ENCODE data around the gene PCDH15.
"Not testable (repeated sequence)": the region's sequence is repeated elsewhere in the genome, so short reads cannot be mapped to it uniquely, and the experiment has no call there.

Gene PCDH15

DNA sequence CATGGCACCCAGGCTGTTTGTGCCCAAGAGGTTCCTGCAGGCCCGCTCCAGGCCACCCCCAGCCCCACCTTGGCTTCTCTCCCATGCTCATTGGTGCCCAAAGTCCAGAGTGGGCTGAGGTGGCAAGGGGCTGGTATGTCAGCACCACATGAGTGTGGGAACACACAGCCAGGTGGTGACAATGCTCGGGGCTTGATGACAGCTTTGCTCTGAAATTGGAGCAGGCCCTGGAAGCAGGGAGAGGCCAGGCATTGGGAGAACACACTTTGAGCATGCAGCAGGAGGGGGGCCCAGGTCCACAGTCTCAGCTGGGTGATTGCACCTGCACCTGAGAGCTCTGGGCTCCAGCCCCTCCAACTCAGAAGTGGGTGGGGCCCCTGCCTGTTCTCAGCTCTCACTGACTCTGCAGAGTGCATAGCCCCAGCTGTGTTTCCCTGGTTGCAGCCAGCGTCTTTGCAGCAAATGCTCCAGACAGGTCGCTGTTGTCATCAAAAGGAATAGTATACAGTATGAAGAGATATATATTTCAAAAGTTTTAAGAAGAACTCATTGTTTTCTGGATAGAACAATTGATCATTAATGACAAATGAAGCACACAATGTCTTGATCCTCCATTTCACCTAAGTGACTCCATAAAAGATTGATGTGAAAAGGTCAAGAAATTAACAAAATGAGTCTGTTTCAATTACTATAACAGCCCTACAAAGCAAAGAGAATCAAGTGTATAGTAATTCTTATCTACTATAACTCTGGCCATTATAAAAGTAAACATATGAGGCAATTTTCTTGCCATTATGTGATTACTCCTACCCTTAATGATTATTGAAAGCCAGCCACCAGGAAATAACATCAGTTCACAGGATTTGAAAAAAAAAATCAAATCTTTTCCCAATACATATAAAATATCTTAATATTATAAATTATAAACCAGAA is 848.1 kb downstream of the PCDH15 start:
- H4K12ac ChIP-seq (ENCODE audit: low read depth, low read length), result no peak overlapping the region
- H2AK5ac ChIP-seq (ENCODE audit: low read length), result no peak overlapping the region
- no peak for DNase-seq
- no peak overlapping the region for H3K4me3 ChIP-seq (ENCODE audit: low read depth, low read length)
- H4K91ac ChIP-seq (ENCODE audit: low read depth, low read length), result no peak overlapping the region
- H3K79me1 ChIP-seq (ENCODE audit: low read length), result no peaks in the 10 kb centered on the region
- no peaks in the 10 kb centered on the region for H3K79me2 ChIP-seq (ENCODE audit: control insufficient read depth, insufficient read depth, low read length, poor library complexity)
- H2AFZ ChIP-seq (ENCODE audit: insufficient read depth, low read length, poor library complexity), result no peak overlapping the region
- no peak overlapping the region for H2BK120ac ChIP-seq (ENCODE audit: insufficient read depth, low read length, poor library complexity)
- H3K9me3 ChIP-seq (ENCODE audit: insufficient read depth, low read depth, low read length), result peaks cover 8% of the 10 kb centered on the region
- no peaks in the 10 kb centered on the region for H3K27me3 ChIP-seq (ENCODE audit: insufficient read depth, low read length)
- no peak overlapping the region for H3K18ac ChIP-seq (ENCODE audit: low read length)
- H3K4ac ChIP-seq (ENCODE audit: low read depth, low read length), result no peak overlapping the region
- H3K14ac ChIP-seq (ENCODE audit: low read length), result no peak overlapping the region
- no peak overlapping the region for H3K9ac ChIP-seq (ENCODE audit: low read length)
- H3K27ac ChIP-seq (ENCODE audit: low read depth, low read length), result no peak overlapping the region
- no peaks in the 10 kb centered on the region for H3K36me3 ChIP-seq (ENCODE audit: control insufficient read depth in 1 of 2, insufficient read depth in 2 of 2, low read length in 2 of 2)
- no peak overlapping the region for H2BK5ac ChIP-seq (ENCODE audit: low read depth, low read length, poor library complexity)
- no CpG with 5 or more reads among the region's 4 CpGs for WGBS (ENCODE audit: extremely low coverage, insufficient coverage, insufficient read length)
- no peak overlapping the region for H2BK12ac ChIP-seq (ENCODE audit: low read length)
- H3K4me1 ChIP-seq (ENCODE audit: control insufficient read depth in 1 of 2, insufficient read depth in 2 of 2, low read length in 2 of 2), result no peaks in the 10 kb centered on the region
- no peak overlapping the region for H3K23ac ChIP-seq (ENCODE audit: low read length)
- H4K8ac ChIP-seq (ENCODE audit: low read depth, low read length), result no peak overlapping the region
- no peak overlapping the region for H3K4me2 ChIP-seq (ENCODE audit: low read length)

DNA sequence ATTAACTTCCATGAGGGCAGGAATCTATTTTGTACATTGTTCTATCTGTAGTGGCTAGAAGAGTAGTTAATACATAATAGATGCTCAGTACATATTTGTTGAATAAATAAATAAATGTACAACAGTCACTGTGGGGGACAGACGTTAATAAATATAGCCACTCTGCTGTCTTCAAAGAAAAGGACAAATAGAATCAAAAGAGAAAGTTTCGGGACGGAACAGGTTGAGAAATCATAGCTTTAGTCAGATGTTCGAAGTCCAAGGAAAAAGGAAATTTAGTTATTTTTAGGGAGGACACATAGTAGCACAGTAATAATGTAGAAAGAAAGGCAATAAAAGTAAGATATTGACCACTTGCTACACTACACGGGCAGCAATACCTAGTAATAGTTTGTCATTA is 861.4 kb downstream of the PCDH15 start:
- no peak overlapping the region for H4K8ac ChIP-seq (ENCODE audit: low read depth, low read length)
- H3K4me2 ChIP-seq (ENCODE audit: low read length), result no peak overlapping the region
- DNase-seq, result no peak
- H3K9me3 ChIP-seq (ENCODE audit: insufficient read depth, low read depth, low read length), result no peaks in the 10 kb centered on the region
- H2AFZ ChIP-seq (ENCODE audit: insufficient read depth, low read length, poor library complexity), result no peak overlapping the region
- no peak overlapping the region for H3K23ac ChIP-seq (ENCODE audit: low read length)
- no peaks in the 10 kb centered on the region for H3K79me1 ChIP-seq (ENCODE audit: low read length)
- no peak overlapping the region for H4K12ac ChIP-seq (ENCODE audit: low read depth, low read length)
- no peak overlapping the region for H2AK5ac ChIP-seq (ENCODE audit: low read length)
- H3K9ac ChIP-seq (ENCODE audit: low read length), result no peak overlapping the region
- no peak overlapping the region for H2BK120ac ChIP-seq (ENCODE audit: insufficient read depth, low read length, poor library complexity)
- H3K36me3 ChIP-seq (ENCODE audit: control insufficient read depth in 1 of 2, insufficient read depth in 2 of 2, low read length in 2 of 2), result no peaks in the 10 kb centered on the region
- H3K4me3 ChIP-seq (ENCODE audit: low read depth, low read length), result no peak overlapping the region
- WGBS (ENCODE audit: extremely low coverage, insufficient coverage, insufficient read length), result no CpG with 5 or more reads among the region's 5 CpGs
- H2BK5ac ChIP-seq (ENCODE audit: low read depth, low read length, poor library complexity), result no peak overlapping the region
- H3K27me3 ChIP-seq (ENCODE audit: insufficient read depth, low read length), result no peaks in the 10 kb centered on the region
- H3K4ac ChIP-seq (ENCODE audit: low read depth, low read length), result no peak overlapping the region
- no peak overlapping the region for H4K91ac ChIP-seq (ENCODE audit: low read depth, low read length)
- H3K27ac ChIP-seq (ENCODE audit: low read depth, low read length), result no peak overlapping the region
- no peak overlapping the region for H3K18ac ChIP-seq (ENCODE audit: low read length)
- no peak overlapping the region for H3K14ac ChIP-seq (ENCODE audit: low read length)
- no peak overlapping the region for H2BK12ac ChIP-seq (ENCODE audit: low read length)
- H3K4me1 ChIP-seq (ENCODE audit: control insufficient read depth in 1 of 2, insufficient read depth in 2 of 2, low read length in 2 of 2), result no peaks in the 10 kb centered on the region
- H3K79me2 ChIP-seq (ENCODE audit: control insufficient read depth, insufficient read depth, low read length, poor library complexity), result no peaks in the 10 kb centered on the region

DNA sequence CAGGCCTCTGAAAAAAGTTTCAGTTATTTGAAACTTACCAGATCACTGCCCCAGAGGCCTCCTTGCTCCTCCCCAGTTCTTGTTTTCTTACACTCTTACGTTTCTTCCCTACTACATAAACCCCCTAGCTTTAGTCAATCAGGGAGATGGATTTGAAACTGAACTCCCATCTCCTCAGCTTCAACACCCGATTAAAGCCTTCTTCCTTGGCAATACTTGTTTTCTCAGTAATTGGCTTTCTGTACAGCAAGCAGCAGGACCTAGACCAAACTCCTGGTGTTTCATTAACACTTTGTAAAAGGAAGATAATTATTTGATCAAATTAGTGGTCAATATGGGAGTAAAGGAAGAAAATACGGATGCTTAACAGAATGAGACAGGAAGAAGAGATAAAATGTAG is 870.4 kb downstream of the PCDH15 start:
- Histone ChIP-seq H3K36me3 (ENCODE audit: control insufficient read depth in 1 of 2, insufficient read depth in 2 of 2, low read length in 2 of 2) (peaks cover 0 to 1% of the 10 kb centered on the region in 2 experiments), H3K27ac (ENCODE audit: low read depth, low read length) (no peak overlapping the region), H3K79me1 (ENCODE audit: low read length) (no peaks in the 10 kb centered on the region), H3K4me3 (ENCODE audit: low read depth, low read length) (no peak overlapping the region), H4K91ac (ENCODE audit: low read depth, low read length) (no peak overlapping the region), H3K79me2 (ENCODE audit: control insufficient read depth, insufficient read depth, low read length, poor library complexity) (no peaks in the 10 kb centered on the region), H3K27me3 (ENCODE audit: insufficient read depth, low read length) (no peaks in the 10 kb centered on the region), H3K18ac (ENCODE audit: low read length) (no peak overlapping the region), H3K4ac (ENCODE audit: low read depth, low read length) (no peak overlapping the region), H2BK12ac (ENCODE audit: low read length) (no peak overlapping the region), H4K12ac (ENCODE audit: low read depth, low read length) (no peak overlapping the region), H3K4me1 (ENCODE audit: control insufficient read depth in 1 of 2, insufficient read depth in 2 of 2, low read length in 2 of 2) (no peaks in the 10 kb centered on the region), H2BK5ac (ENCODE audit: low read depth, low read length, poor library complexity) (no peak overlapping the region), H3K9me3 (ENCODE audit: insufficient read depth, low read depth, low read length) (no peaks in the 10 kb centered on the region), H3K23ac (ENCODE audit: low read length) (no peak overlapping the region), H3K14ac (ENCODE audit: low read length) (no peak overlapping the region), H3K9ac (ENCODE audit: low read length) (no peak overlapping the region), H2AK5ac (ENCODE audit: low read length) (no peak overlapping the region), H2AFZ (ENCODE audit: insufficient read depth, low read length, poor library complexity) (no peak overlapping the region), H3K4me2 (ENCODE audit: low read length) (no peak overlapping the region), H2BK120ac (ENCODE audit: insufficient read depth, low read length, poor library complexity) (no peak overlapping the region), H4K8ac (ENCODE audit: low read depth, low read length) (no peak overlapping the region)
- no CpG with 5 or more reads among the region's 3 CpGs for WGBS (ENCODE audit: extremely low coverage, insufficient coverage, insufficient read length)
- no peak for DNase-seq

DNA sequence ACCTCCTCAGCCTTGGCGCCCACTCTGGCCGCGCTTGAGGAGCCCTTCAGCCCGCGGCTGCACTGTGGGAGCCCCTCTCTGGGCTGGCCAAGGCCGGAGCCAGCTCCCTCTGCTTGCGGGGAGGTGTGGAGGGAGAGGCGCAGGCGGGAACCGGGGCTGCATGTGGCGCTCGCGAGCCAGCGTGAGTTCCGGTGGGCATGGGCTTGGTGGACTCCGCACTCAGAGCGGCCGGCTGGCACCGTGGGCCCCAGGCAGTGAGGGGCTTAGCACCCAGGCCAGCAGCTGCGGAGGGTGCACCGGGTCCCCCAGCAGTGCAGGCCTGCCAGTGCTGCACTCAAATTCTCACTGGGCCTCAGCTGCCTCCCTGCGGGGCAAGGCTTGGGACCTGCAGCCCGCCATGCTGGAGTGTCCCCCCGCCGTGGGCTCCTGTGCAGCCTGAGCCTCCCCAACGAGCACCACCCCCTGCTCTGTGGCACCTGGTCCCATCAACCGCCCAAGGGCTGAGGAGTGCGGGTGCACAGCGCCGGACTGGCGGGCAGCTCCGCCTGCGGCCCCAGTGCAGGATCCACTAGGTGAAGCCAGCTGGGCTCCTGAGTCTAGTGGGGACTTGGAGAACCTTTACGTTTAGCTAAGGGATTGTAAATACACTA is 876.9 kb downstream of the PCDH15 start:
- not testable (repeated sequence) for H3K79me1 ChIP-seq (ENCODE audit: low read length); H3K4me1 ChIP-seq (ENCODE audit: control insufficient read depth in 1 of 2, insufficient read depth in 2 of 2, low read length in 2 of 2); H3K14ac ChIP-seq (ENCODE audit: low read length); H3K36me3 ChIP-seq (ENCODE audit: control insufficient read depth in 1 of 2, insufficient read depth in 2 of 2, low read length in 2 of 2); H4K8ac ChIP-seq (ENCODE audit: low read depth, low read length); H3K4me3 ChIP-seq (ENCODE audit: low read depth, low read length); H3K9me3 ChIP-seq (ENCODE audit: insufficient read depth, low read depth, low read length); H2AFZ ChIP-seq (ENCODE audit: insufficient read depth, low read length, poor library complexity); H2BK5ac ChIP-seq (ENCODE audit: low read depth, low read length, poor library complexity); H3K4ac ChIP-seq (ENCODE audit: low read depth, low read length); H3K79me2 ChIP-seq (ENCODE audit: control insufficient read depth, insufficient read depth, low read length, poor library complexity); H2BK12ac ChIP-seq (ENCODE audit: low read length); H4K91ac ChIP-seq (ENCODE audit: low read depth, low read length); DNase-seq; H3K18ac ChIP-seq (ENCODE audit: low read length); H2AK5ac ChIP-seq (ENCODE audit: low read length); H3K4me2 ChIP-seq (ENCODE audit: low read length); H2BK120ac ChIP-seq (ENCODE audit: insufficient read depth, low read length, poor library complexity); H4K12ac ChIP-seq (ENCODE audit: low read depth, low read length); H3K23ac ChIP-seq (ENCODE audit: low read length); H3K27me3 ChIP-seq (ENCODE audit: insufficient read depth, low read length); H3K9ac ChIP-seq (ENCODE audit: low read length); H3K27ac ChIP-seq (ENCODE audit: low read depth, low read length)
- WGBS (ENCODE audit: extremely low coverage, insufficient coverage, insufficient read length), result no CpG with 5 or more reads among the region's 34 CpGs

All from trophoblast cell (in vitro differentiated cells and primary cell).